Astrocyte (in vitro differentiated cells and primary cell): ENCODE measurements around the gene PCP4L1.

ENCODE experiments used
- EZH2 ChIP-seq: IDR thresholded peaks from 2 replicates; pipeline ENCODE4 v1.6.1; 2012; ENCODE audit warnings: mild to moderate bottlenecking, low read length, inconsistent platforms; ENCODE audit not compliant: insufficient read depth
- TF ChIP-seq, protein P1 (sequence below): IDR thresholded peaks from 2 replicates; pipeline ENCODE4 v1.5.1; 2011; ENCODE audit warnings: low read depth, mild to moderate bottlenecking, inconsistent platforms, low read length, moderate library complexity; ENCODE audit not compliant: insufficient read depth

DNA sequence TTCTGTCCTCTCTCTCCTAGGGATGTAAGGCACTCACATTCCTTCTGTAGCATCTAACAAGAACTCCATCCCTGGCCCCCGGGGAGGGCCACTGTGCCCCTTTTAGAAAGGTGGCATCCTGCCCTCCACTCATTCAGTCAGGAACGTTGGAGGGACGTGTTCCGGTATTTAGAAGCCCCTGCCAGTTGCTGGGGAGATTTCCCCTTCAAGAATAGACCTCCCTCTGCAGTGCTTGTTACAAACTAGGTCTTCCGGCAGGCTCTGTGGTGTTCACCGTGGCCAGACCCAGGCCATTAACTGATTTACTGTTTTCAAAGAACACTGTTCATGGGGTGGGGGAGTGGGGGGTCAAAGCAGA lies 779 bp downstream of the PCP4L1 start:
- TF ChIP-seq, protein P1, sequence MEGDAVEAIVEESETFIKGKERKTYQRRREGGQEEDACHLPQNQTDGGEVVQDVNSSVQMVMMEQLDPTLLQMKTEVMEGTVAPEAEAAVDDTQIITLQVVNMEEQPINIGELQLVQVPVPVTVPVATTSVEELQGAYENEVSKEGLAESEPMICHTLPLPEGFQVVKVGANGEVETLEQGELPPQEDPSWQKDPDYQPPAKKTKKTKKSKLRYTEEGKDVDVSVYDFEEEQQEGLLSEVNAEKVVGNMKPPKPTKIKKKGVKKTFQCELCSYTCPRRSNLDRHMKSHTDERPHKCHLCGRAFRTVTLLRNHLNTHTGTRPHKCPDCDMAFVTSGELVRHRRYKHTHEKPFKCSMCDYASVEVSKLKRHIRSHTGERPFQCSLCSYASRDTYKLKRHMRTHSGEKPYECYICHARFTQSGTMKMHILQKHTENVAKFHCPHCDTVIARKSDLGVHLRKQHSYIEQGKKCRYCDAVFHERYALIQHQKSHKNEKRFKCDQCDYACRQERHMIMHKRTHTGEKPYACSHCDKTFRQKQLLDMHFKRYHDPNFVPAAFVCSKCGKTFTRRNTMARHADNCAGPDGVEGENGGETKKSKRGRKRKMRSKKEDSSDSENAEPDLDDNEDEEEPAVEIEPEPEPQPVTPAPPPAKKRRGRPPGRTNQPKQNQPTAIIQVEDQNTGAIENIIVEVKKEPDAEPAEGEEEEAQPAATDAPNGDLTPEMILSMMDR: no peak
- no peak for TF ChIP-seq EZH2
